GM18909 (cell line): ENCODE results near the gene ORC2.
"Not testable (repeated sequence)": the region's sequence is repeated elsewhere in the genome, so short reads cannot be mapped to it uniquely, and the experiment has no call there.

Source experiments
- ATAC-seq: cut with Tn5 transposase; IDR thresholded peaks from one replicate; pipeline ENCODE4 v1.9.1; 2021; ENCODE audit warnings: mild to moderate bottlenecking; ENCODE audit not compliant: unreplicated experiment, poor library complexity

Gene ORC2

DNA sequence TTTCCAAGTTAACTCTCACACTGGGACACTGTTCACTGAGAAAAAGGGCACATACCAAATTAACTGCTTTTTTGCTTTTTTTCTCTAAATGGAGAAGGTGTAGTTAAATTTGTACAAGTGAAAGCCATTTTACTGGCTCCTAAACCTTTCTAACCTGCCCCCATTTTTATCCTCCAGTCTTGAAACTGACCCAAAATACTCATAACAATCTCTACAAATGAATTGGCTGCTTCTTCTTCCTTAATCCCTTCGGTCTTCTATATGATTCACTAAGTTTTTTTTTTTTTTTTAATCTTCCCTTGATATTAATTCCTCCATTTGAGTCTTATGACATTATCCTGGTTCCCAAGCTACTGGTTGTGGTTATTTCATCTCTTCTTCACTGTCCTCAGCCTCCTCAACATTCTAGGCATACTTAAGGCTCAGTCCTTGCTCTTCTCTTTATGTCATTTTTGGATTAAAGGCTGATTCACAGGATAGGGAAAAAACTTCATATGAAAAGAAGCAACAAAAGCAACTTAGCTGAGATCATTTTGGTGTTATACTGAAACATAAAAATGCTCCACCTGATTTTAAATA, 19.8 kb downstream of the ORC2 start:
- no peak for ATAC-seq

DNA sequence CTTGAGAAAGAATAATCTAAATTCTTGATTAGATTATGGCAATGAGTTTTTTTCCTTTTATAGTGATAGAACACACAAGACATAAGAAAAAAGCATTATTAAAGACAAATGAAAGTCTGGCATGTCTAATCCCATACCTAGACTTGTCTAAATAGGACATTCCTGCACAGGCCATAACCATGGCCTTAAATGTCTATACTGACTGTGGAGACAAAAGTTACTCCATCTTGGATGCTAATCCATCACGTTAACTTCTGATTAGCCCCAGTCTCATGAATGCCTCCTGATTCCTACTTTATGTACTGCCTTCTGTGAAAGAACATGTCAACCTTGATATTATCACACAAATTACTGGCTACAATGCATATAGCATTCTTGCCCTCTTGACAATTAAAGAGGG, 23.6 kb downstream of the ORC2 start:
- ATAC-seq: no peak

DNA sequence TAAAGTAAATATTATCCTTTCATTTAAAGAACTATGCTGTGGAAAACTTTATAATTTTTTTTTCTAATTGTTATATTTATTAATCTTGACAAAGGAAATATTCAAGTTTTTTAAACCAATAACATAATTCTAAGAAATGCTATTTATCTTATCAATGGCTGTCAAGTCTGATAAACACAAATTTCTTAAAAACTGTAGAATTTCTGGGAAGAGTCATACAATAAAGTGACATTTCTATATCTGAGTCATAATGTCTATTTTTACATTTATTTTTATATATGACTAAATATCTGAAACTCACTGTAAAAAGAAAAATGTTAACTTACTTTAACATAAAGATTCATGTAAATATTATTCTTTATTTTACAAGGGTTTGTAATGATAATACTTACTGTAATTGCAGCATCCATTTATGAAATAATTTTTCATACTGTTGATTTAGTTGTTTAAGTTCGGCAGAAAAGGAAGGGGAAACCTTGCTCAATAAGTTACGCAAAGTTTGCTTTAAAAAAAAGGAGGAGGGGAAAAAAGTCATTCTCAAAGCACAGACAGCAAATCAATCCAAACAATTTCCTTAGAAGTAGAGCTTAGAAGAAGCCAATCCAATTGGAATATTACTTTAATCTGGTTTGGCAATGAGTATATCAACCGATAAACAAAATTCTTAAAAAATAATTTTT, 32.4 kb downstream of the ORC2 start:
- no peak for ATAC-seq

DNA sequence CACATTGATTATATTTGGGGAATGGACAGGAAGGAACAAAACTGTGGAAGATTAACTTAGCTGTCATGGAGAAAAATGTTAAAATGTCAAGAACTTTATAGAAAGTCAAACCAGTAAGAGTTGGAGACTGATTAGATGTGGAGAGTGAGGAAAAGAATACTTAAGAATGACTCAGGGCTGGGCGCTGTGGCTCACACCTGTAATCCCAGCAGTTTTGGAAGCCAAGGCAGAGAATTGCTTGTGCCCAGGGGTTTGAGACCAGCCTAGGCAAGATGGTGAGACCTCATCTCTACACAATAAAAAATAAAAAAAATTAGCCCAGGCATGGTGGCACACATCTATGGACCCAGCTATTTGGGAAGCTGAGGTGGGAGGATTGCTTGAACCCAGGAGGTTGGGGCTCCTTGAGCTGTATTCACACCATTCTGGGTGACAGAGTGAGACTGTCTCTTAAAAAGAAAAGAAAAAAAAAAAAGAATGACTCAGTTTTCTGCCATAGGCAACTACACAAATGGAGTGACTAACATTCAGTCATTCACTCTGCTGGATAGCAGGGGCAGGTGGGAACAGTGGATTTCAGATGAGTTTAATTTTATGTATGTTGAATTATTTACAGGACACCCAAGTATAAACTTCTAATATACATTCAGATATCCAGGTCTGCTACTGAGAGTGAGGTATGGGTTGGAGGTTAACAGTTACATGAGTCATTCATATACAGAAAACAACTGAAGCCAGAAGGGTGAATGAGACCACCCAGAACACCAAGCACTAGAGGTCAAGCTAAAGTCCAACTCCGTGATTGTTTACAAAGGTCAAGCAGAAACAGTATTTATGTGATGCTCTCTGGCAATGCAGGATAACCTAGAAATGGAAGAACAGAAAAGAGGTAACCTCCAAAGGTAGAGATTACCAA, 33.9 kb downstream of the ORC2 start:
- no peak for ATAC-seq

DNA sequence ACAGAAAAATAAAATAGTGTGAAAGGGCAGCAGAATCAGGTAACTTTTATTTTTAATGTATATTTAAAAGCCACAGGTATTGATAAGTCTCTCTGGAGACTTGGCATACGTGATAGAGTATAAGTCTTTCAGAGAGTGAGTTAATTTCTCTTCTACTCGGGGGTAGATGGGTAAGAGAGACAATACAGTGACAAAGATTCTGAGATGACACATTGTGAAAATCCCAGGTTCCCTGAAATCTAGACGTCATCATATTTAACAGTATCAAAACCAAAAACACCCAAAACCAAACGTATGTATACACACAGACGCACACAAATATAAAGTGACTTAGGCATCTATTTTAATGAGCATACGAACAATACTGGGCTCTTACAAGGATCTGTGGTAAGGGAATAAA, 41.0 kb downstream of the ORC2 start:
- no peak for ATAC-seq

DNA sequence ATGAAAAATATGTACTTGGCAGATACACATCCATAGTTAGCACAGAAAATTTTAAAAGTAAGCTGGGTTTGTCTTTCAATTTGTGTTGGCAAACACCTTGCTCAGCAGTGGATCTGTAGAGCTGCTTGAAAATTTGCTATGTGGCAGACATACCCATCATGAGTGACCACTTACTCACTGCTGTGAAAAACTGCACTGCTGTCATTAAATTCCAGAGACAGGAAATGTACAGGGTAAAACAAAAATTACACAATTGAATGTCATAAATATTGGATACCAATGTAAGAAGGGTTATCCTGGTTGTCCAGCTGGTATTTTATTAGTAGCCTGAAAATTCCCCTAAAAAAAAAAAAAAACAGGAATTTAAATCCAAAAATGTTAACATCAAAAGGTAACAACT, 49.8 kb downstream of the ORC2 start:
- no peak for ATAC-seq

DNA sequence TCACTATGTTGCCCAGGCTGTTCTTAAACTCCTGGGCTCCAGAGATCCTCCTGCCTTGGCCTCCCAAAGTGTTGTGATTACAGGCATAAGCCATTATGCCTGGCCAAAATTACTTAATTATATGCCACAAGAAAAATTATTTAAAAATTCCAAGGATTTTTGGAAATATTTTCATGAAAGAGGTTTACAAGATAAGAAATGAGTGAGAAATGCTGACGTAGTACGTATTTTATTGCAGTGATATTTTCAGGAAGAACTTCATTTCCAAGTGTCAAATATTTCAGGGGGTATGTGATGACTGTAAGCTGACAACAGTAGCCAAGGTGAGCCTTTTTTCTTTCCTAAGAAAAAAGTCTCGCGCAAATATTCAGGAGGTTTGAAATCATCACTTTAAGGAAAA, 53.5 kb downstream of the ORC2 start:
- no peak for ATAC-seq

DNA sequence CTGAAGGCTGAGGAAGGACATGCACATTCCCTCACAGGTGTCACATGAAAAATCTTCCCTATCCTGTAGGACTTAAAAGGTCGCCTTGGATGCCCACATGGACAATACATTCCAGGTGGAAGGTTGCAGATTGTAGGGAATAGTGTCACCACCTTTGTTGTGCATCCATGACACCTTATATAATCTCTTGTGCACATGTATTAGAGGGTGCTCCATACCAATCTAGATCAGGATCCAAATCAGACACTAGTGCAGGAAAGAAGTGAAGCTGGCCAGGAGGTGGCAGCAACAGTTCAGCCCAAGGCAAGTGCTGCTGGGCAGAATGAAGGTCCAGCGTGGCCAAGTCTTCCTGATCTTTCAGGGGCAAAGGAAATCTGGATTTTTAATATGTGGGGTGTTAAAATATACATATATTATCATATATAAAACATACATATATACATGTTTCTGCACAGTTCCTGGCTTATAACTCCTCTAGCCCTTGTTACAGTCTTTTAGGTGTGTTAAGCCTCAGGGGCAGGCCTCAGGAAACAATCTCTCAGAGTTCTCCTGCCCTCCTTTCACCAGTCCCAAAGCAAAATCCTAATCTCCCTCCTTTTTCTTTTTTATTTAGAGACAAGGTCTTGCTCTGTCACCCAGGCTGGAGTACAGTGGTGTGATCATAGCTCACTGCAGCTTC, 57.7 kb downstream of the ORC2 start:
- ATAC-seq: no peak

DNA sequence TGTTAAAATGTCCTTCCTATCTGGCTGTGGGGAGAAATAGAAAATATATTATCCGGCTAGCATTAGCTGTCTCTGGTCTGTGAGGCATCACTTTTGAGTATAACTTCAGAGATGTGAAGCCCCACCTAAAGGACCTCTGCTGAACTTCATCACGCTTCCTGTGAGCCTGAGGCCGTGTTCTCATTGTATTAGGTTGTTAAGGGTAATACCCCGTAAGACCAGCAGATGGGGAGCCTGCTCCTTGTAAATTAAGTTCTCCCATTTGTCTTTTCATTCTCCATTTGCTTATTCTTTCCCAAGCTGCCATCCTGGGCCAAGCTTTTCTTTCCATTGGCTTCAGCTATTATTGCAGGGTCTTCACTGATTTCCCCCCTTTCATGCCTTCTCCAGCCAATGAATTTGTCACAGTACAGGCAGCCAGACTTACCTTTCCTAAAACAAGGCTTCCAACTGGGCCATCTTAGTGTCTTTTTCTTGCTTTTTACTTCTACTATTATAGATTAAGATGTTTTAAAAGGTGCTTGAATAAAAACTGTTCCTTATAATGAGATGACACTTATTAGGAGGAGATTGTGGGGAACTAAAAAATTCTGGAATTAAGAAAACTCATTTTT, 61.9 kb downstream of the ORC2 start:
- ATAC-seq: peak; percentile 98

DNA sequence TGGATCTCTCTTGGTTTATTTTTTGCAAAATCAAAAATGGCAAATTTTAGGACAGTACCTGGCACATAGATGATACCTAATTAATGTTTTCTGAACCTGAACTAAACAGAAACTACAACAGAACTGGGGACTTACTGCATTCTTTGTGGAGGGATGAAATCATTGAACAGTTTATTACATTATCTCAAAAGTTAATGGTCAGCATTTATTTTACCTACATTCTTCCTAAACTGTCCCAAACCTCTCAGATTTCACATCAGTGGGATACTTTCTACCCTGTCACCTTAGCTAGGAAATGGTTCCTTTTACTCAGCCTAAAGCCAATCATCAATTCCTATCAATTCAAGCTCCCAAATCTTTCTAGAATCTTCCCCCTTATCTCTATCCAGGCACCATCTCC, 64.0 kb downstream of the ORC2 start:
- no peak for ATAC-seq

DNA sequence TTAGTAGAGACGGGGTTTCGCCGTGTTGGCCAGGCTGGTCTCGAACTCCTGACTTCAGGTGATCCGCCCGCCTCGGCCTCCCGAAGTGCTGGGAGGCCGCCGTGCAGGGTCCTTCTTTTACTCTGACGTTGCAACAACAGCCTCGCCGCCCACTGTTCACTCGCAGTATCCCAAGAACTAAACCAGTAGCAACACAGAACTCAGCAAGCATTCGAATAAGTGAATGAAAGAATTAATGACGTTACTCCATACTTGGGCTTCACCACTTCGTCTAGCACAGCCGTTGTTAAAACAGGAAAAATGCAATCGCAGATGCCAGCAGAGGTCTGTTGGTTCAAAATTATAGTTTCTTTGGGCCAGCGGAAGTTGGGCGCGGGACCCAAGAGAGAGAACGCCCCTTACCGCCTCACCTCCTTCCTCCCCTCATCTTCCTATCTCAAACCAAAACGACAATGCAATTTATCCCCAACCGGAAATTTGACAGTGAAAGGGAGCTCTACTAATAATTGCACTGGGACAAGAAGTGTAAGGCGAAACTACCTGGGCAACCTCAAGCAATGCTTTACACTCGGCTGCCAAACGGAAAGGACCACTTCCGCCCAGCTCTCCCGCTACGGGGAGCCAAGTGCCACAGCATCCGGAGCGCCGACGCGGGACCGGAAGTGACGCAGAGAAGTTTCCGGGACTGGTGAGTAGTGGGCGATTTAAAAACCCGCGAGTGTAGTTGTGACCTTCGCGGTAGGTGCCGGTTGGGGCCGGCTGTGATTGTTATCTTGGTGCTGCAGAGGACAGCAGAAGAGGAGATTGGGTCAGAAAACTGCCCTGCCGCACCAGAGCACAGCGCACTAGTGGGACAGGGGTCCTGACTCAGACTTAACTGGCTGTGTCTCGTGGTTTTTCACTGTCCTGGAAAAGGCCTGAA, 74.5 kb downstream of the ORC2 start, which contains the start of the genes NIF3L1 and PPIL3:
TSS of gene NIF3L1 (plus strand) at position 668 of the 922 bp plus-strand sequence. CDS start 2,573 bp downstream, outside the sequence.
TSS of gene PPIL3 (minus strand) at position 374 of the 922 bp plus-strand sequence. CDS start 1,462 bp downstream, outside the sequence.
- ATAC-seq: peak; percentile 92

DNA sequence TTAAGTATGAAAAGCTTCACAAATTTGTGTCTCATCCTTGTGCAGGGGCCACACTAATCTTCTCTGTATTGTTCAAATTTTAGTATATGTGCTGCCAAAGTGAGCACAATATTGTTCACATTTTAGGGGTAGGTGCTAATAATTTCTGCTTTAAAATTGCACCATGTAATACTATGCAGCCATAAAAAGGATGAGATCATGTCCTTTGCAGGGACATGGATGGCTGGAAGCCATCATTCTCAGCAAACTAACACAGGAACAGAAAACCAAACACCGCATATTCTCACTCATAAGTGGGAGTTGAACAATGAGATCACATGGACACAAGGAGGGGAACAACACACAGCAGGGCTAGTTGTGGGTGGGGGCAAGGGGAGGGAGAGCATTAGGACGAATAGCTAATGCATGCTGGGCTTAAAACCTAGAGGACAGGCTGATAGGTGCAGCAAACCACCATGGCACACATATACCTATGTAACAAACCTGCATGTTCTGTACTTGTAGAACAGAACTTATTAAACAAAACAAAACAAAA, 81.7 kb downstream of the ORC2 start:
- ATAC-seq: not testable (repeated sequence)

DNA sequence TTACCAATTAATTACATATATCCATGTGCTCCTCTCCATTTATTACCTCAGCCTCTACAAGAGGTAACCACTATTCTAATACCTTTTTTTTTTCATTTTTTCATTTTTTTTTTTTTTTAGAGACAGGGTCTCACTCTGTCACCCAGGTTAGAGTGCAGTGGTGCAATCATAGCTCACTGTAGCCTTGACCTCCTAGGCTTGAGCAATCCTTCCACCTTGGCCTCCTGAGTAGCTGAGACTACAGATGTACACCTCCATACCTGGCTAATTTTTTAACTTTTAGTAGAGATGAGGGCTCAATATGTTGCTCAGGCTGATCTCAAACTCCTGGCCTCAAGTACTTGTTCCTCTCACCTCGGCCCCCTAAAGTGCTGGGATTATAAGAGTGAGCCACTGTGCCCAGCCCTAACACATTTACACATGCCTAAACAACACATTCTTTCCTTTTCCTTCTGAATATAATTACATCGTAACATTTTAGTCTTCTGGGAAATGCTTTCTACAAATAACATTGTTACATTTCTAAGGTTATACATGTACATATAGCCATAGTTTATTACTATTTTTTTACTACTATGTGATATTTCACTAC, 85.1 kb downstream of the ORC2 start:
- ATAC-seq: no peak

DNA sequence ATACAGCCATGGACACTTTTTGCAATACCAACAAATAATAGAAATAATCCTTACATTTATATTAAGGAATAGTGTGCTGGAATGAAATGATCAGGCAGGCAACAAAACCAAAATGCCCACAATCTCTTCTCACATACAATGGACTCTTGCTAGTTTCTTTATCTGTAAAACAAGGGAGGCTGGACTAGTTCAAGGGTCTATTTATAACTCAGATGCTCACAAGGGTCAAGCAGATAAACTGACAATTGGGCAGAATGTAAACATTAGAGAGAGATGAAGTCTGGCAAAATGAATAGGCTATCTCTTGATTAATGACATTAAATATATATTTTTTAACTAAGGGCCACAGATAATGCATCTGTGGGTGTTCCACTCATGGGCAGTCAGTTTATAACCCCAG, 86.0 kb downstream of the ORC2 start:
- ATAC-seq: no peak

DNA sequence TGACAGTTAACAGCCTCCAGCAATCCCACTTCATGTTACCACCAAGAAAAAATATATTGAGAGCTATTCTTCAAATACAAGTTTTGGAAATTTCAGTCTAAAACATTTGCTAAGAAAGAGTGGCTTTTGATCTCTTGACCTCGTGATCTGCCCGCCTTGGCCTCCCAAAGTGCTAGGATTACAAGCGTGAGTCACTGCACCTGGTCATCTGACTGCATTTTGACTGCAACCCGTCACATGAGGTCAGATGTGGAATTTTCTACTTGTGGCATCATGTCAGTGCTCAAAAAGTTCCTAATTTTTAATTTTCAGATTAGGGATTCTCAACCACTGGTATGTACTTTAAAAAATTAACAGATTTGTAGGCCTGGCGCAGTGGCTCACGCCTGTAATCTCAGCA, 89.9 kb downstream of the ORC2 start:
- no peak for ATAC-seq

DNA sequence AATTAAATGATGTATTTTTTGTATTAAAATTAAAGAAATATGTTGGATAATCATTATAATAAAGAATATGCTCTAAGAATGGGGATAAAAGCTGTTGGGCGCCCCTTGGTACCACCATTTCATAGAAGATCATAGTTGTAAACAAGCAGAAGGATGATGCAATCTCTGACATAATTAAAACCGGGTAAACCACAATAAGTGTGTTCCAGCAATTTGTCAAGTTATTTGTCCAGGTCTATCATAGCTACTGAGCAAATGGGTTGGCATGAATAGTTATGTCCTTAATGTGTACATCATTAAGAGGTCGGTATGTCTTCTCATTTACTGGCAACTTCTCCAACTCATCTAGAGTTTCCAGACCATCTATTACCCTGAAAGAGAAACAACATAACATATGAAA, 92.3 kb downstream of the ORC2 start:
- ATAC-seq: no peak

DNA sequence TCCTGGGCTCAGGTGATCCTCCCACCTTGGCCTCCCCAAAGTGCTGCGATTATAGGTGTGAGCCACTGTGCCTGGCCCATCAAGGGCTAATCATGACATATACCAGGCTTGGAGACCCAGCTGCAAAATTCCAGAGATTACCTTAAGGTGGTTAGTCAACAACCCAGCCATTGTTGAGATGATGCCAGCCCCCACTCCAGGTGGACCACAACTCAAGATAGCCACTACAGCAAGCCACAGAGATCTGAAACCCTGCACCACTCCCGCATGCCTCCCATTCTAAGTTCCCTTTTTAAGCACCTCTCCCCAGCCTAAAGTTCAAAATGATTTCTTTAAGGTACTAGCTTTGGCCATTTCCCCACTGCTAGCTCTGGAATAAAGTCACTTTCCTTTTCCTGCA, 94.4 kb downstream of the ORC2 start:
- ATAC-seq: no peak
